ENCODE results near the gene CPEB3.
"Not testable (repeated sequence)": the region's sequence is repeated elsewhere in the genome, so short reads cannot be mapped to it uniquely, and the experiment has no call there.

CPEB3 gene

DNA sequence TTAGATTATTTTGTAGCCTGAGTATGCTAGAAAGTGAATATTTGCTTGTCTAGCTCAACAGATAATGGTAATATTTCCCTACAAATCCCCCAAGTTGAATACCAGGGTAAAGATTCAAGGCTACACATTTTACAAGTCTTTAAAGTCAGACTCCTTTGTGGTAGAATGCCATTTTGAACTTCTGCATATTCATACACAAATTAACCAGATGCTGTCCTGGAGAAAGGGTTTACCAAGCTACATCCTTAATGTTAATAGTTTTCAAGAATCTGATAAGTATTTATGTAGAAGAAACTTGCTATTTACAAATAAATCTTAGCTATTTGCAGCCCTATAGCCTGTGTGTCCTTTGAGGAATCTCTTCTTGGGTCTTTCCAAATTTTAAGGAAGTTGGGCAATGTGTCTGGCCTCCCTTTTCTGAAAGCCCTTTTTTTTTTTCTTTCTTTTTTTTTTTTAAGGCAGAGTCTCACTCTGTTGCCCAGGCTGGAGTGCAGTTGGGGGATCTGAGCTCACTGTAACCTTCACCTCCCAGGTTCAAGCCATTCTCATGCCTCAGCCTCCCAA, 82.6 kb downstream of the CPEB3 start:
- no peak for DNase-seq

DNA sequence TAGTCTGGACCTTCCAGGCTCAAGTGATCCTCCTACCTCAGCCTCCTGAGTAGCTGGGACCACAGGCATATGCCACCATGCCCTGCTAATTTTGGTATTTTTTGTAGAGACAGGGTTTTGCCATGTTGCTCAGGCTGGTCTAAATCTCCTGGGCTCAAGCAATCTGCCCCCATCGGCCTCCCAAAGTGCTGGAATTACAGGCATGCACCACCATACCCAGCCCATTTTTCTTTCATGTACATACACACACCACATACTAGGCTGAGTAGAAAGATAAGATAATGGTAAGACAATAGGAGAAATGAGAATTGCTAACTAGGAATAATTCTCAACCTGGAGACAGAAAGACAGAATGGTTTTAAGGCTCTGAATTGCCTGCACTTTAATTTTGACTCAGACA, 83.8 kb downstream of the CPEB3 start:
- no peak for DNase-seq

DNA sequence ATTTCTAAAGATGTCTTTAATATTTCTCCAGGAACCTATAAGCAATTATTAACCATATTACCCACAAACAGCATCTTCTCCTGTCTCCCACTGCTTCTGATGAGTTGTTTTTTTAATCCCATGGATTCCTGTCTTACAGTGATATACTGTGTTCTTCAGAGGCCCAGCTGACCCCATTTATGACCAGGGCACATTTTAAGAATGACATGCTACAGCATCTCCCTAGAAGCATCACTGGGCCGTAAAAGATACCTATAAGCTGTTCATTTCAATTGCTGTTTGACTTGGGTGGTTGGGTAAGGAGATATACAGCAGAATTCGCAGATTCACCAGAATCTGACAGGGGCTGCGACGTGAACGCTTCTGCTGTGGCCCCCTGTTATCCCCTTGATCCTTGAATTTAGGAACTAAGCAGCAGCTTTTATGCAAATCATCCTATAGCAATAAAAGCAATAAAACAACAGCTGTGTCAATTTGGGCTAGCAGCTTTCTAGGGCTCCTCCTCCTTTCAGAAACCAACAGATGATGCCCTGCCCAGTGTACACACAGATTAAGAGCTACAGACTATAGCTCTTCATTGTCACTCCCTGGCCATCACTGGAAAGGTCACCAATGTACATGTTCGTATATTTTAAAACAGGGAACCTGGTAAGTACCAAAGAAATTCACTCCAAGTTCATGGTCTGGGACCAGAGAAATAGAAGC, 86.8 kb downstream of the CPEB3 start:
- no peak for DNase-seq

DNA sequence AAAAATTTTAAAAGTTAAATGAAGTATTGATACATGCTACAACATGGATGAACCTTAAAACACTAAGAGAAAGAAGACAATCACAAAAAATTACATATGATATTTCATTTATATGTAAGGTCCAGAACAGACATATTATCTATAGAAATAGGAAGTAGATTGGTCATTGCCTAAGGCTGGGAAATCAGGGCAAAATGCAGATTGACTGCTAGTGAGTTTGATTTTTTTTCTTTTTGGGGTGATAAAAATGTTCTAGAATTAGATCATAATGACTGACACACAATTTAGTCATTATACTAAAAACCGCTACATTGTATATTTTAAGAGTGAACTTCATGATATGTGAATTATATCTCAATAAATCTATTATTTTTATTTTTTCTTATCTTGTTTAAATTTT, 88.3 kb downstream of the CPEB3 start:
- DNase-seq, result no peak

DNA sequence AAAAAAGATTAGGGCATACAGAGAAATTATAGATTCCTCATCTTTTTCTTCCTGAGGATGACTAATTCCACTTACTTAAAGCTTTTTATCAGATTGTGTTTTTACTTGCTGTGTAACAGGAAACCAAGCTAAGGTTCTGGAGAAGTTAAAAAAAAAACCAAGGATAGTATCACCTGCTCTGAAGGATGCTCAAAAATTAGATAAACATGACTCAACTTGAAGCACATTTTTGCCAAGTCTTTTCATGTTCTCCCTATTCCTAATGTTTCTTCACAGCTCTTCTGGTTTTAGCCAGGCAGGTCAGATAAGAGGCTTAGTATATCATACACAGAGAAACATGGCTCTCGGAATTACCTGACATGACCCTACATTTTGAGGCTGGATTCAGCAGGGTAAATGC, 90.3 kb downstream of the CPEB3 start:
- DNase-seq, result no peak

DNA sequence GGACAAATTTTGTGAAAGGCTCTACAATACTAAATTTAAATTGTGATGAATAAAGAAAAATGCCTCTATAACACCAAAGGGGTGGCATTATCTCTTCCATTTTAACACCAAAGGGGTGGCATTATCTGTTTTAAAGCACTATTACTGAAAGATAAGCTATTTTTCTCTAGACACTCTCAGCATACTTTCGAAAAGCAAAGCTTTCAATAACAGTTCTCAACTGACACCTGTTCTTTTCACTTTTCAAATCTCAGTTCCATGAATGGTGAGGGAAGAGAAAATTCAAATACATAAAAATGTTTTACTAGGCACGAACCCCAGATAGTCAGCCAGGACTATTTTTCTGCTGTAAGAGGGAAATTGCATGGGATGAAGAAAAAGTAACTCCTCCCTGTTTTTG, 103.8 kb downstream of the CPEB3 start:
- no peak for DNase-seq

DNA sequence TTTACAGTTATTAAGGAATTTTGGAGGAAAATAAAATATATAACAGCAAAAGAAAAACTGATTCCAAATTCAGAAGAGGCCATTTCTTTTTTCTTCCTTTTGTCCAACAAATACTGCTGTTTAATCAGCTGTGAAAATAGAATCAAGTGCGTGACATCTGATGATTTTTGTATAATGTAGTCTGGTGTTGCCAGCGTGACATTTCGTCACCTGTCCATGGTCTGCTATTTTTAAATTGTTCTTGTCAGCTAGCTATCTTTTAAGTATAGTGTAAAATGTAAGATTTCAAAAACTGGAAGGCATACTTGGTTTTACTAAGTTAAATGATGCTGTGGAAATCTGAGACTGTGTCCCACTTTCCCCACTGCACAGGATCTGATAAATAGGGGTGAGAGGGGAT, 105.9 kb downstream of the CPEB3 start:
- DNase-seq, result no peak

DNA sequence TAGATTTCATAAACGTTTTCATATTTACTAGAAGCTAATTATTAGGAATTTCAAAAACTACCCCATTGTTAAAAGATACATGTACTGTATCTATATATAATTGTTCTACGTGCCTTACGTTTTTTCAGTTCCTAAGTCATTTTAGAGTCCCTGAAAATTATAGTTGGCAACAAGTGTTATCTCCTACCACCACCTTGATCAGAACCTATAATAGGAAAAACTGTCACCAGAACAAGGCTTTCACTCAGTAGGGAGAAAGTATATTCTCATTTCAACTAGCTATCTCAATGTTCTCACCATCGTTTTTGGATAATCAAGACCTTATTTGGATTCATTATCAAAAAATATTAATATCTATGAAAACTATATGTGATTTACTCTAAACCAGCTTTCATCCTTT, 107.7 kb downstream of the CPEB3 start:
- no peak for DNase-seq

DNA sequence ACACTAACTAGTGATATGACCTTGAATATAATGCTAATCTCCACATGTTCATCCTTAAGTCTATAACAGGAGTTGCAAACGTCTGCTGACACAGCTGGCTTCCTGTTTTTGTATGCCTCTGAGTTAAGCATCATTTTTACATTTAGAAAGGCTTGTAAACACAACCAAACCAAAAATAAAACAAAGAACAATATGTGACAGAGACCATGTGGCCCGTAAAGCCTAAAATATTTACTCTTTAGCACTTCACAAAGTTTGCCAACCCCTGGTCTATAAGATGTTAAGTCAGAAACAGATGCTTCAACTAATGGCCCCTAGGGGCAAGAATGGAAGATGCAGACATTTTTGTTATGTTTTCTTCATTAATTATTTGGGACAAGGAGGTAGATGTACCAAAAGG, 109.3 kb downstream of the CPEB3 start:
- no peak for DNase-seq

DNA sequence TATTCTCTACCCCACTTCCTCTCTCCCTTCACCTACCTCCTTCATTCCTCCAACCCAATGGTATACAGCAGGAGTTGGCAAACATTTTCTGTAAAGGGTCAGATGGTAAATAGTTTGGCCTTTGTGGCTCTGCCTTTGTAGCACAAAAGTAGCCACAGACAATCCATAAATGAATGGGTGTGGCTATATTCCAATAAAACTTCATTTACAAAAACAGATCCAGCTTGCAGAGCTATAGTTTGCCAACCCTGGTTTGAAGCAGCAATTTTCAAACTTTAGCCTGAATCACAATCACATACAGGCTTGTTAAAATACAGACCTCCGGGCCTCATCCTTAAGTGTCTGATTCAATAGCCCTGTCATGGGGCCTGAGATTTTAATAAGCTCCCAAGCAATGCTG, 110.5 kb downstream of the CPEB3 start:
- no peak for DNase-seq

DNA sequence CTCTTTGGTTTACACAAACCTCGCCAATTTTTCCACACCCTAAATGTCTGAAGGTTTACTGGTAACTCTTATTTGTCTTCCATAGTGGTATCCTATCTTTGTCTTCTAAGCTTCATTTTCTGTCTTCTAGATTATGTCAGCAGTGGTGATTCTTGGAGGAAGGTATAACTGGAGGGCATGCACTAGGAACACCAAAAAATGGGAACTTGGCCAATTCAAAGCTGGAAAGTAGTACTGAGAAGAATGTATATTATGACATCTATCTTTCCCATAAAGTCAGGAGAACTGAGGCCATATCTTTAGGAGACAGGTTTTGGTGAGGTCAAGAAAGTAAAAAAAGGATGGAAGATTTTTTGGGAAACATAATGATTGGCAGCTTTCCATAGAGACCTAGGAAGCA, 113.3 kb downstream of the CPEB3 start:
- no peak for DNase-seq

DNA sequence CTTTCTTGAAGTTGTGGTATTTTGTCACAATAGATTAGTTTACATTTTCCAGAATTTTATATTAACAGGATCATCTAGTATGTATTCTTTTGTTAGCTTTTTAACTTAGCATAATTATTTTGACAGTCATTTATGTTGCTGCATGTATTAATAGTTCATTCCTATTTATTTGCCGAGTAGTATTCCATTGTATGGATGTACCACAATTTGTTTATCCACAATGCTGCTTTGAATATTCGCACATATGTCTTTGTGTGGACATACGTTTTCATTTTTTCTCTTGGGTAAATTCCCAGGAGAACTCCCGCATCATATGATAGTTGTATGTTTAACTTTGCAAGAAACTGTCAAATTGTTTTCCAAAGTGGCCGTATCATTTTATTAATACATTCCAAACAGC, 115.7 kb downstream of the CPEB3 start:
- no peak for DNase-seq

DNA sequence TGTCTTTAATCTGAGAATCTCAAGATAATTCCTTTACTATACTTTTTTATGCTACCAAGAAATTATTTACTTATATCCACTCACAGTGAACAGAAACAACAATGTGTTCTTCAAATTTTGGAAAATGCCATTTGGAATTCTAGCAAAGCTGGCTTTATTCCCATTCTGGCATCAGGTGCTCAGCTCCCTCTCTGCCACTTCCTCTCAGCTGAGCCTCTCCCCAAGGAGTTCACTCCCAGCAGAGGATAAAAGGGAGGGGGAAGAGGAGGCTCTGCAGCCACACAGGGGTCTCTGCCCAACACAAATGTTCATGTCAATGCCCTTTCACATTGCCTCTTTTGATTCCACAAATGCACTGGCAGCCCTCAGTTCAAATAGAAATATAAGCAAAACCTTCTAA, 116.9 kb downstream of the CPEB3 start:
- no peak for DNase-seq

DNA sequence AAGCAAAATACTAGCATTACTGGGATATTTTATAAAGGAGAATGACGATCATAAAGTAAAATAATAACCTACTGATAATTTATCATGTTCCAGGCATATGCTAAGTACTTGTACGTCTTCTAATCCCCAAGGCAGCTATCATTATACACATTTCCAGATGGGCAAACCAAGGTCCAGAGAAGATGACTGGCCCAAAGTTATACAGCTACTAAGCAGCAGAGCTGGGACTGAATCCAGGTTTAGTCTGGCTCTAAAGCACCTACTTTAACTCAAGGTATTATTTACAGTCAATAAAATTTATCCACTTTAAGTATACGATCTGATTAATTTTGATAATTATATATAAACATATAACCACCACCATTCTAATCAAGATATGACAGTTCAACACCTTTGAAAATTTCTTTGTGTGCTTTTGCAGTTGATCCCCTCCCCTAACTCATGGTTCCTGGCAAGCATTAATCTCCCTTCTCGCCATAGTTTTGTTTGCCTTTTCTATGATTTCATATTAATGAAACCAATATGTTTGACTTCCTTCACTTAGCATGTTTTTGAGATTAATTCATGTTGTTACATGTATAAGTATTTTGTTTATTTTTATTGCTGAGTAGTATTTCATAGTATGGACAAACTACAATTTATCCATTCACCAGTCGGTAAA, 126.7 kb downstream of the CPEB3 start:
- DNase-seq, result no peak

DNA sequence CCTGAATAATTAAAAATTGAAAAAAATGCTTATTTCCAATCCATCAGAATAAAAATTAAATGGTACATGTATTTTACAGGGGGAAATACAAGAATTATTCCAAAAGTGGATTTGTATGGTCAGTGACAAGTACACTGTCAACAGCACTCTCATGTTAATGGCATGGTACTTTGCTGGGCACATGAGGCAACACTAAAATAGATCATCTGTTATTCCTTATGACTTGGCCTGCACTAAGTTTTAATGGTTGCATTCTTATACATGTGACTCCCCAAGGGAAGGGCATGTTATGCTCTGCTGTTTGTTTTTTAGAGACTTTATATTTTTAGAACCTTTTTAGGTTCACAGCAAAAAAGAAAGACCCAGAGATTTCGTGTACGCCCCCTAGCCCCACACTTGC, 128.3 kb downstream of the CPEB3 start:
- no peak for DNase-seq

DNA sequence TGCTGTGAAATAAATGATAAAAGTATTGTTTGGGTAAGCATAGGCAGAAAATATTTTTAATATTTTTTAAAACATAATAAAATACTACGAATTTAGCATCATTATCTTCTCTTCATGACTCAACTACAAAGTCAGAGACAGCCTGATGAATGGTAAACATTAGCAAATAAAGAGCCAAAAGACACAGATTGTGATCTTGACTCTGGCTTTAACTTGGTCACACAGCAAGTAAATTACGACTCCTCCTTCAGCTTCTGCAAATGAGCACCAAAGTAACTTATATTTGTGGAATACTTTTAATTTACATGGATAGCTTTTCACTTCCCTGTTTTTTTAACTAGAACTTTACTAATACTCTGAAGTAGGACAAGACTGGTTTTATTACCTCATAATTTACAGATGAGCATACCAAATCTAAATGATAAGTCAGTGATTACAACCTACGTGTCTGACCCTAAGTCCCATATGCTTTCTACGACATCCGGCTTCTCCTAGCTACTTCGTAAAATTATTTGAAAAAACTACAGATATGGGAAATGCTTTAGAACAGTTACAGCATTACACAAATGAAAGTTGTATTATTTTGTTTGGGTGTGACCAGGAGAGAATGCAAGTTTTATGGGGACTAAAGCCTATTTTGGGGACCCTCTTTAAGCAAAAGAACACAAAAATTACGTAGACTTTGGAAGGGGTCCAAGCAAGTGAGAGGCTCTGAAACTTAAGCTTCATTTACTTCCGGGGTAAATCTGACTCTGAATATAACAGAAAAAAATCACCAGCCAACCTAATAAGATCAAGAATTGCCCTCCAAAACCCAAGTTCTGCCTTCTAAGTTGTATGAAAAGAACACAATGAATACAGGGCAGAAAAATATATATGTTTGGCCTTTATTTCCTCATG, 133.8 kb downstream of the CPEB3 start:
- no peak for DNase-seq

DNA sequence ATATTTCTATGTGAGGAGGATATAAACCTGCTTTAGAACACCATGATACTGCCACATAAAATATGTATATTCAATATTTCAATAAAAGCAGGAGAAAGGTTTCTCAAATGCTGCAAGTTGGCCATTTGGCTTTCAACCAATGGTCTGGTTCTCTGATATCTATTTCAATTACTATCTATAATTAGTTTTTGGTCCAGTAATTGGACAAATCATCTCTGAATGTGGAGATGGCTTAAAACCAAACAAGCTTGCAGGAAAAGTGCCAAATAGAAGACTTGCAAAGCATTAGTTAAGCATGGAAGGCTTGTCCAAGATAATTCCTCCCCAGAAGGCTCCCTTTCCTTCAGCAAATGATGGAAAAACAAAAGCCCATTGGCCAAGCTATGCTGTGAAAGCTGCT, 140.1 kb downstream of the CPEB3 start:
- DNase-seq, result no peak

DNA sequence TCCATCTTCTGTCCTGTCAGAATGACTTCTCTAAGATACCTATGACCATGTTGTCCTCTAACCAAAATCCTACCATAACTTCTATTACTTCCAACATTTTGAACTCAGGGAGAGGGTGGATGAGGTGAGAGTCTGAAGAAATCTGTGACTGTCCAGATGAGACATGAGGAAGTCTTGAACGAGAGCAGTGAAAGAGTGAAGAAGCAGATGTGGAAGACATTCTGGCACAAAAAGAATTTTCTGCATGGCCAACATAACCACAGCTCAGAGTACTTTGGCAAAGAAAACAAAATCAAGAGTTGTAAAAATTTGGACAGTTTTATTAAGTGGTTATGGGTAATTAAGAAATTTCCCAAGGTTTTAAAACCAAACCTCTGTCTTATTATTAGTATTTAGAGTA, 141.6 kb downstream of the CPEB3 start:
- no peak for DNase-seq

DNA sequence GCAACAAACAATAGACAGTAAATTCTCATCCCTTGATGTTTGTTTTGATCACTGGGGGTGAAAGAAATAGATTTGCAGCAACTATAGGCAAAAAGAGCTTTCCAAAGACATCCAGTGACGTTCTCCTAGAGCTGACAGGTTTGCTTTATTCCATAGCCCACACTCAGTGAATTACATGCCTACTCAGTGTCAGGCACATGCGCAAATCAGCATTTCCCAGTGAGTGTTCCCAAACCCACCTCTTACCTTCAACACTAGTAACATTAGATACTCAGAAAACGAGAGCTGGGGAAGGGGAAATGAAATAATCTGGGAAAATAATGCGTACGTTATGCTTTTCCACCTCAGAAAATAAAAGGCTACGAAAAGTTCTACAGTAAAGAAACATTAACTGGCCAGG, 144.1 kb downstream of the CPEB3 start:
- DNase-seq, result no peak

DNA sequence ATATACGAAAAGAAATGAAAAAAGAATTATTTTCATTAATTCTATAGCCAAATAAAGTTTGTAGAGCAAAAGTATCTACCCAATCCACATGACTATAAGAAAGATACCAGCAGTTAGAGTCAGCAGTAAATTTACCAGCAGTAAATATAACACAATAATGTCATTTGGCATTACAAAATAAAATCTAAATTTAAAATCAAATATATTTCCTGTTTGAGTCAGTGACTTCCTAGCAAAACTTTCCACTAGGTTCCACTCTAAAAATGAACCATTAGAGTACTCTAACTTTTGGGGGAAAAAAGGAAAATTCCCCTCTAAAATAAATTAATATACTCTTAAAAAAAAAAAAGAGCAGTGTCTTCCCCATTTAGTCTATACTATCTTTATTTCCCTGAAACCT, 144.8 kb downstream of the CPEB3 start:
- no peak for DNase-seq

DNA sequence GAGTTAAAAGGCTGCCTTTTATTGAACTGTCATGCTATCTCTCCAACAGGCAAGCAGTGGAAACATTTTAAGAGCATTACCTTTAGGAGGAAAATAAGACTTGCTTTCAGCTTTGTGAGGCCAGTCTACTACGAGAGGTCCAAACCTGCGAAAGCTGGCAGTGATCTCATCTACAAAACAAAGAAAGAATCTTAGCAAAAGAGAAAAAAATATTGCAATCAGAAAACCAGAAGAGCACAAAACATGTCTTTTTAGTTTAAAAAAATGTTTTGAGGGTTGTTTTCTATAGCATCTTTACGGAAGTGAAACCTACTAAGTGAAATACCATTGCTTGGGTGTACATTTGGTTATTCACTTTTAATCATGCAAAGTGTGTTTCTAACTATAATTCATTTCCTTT, 147.9 kb downstream of the CPEB3 start:
- no peak for DNase-seq

DNA sequence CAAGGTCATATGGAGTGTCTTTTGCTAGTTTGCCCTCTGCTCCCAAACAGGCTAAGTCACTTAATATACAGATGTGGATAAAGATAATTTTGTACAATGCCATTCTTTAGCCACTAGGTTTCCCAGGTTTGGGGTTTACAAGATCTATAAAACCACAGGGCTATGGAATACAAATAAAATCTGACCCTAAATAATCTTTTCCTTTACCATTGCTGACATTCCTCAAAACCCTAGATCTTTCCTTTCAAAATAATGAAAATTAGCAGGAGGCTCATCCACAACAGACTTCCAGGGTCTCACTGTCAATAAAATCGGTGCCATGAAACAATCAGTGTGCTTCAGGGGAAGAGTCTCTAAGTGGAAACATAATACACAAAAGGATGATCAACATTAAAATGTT, 148.4 kb downstream of the CPEB3 start:
- DNase-seq, result no peak

DNA sequence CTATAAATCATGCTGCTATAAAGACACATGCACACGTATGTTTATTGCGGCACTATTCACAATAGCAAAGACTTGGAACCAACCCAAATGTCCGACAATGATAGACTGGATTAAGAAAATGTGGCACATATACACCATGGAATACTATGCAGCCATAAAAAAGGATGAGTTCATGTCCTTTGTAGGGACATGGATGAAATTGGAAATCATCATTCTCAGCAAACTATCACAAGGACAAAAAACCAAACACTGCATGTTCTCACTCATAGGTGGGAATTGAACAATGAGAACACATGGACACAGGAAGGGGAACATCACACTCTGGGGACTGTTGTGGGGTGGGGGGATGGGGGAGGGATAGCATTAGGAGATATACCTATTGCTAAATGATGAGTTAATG, 149.7 kb downstream of the CPEB3 start:
- DNase-seq, result not testable (repeated sequence)

DNA sequence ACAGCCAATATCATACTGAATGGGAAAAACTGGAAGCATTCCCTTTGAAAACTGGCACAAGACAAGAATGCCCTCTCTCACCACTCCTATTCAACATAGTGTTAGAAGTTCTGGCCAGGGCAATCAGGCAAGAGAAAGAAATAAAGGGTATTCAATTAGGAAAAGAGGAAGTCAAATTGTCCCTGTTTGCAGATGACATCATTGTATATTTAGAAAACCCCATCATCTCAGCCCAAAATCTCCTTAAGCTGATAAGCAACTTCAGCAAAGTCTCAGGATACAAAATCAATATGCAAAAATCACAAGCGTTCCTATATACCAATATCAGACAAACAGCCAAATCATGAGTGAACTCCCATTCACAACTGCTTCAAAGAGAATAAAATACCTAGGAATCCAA, 156.8 kb downstream of the CPEB3 start:
- DNase-seq, result not testable (repeated sequence)

Measured in CD4-positive, alpha-beta T cell treated with Interferon gamma for 1 hour (primary cell).